CD4-positive, alpha-beta T cell treated with Interleukin-15 for 4 hours (primary cell): Measurements from ENCODE around the gene NR5A2.

Experiments
- DNase-seq: peaks from one replicate; pipeline ENCODE4 v3.0.0-alpha.2; 2020; ENCODE audit warnings: low spot score

NR5A2 gene

GRCh38 chr1:200027264-200027823 is at the start of gene NR5A2:
TSS of gene NR5A2 (plus strand) at chr1:200027710. CDS start at chr1:200027848, 138 bp downstream.
- no peak for DNase-seq

GRCh38 chr1:199978408-199978940 is 49.0 kb upstream of the NR5A2 start:
- no peak for DNase-seq

DNA sequence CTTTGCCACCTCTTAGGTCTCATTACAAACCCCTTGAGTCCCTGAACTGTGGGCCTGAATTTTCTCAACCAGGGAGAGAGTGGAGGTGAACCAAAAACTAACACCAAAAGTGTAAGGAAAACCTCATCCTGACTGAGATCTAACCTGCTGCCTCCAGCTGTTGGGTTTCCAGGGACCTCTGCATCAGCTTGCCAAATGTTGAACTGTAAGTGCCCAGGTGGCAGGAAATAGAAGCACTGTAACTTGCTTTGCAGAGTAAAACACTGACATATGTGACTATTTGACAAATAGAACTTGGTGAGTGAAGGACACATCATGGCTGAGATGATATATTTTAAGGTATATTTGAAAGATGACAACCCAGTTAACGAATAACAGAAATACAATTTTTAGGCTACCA is 48.4 kb upstream of the NR5A2 start:
- no peak for DNase-seq

GRCh38 chr1:199981584-199981983 is 45.9 kb upstream of the NR5A2 start:
- no peak for DNase-seq

DNA sequence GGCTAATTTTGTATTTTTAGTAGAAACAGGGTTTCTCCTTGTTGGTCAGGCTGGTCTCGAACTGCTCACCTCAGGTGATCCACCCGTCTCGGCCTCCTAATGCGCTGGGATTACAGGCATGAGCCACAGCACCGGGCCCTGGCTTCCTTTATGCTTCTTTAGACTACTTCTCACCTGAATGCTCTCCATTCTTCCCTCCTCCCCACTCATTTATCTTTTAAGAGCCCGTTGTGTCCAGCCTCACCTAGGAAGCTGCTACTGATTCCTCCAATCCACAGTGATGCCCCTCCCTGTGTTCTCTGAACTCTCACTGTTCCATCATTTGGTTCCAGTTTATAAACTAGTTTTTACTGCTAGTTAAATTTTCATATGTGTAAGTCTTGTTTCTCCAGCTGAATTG is 44.9 kb upstream of the NR5A2 start:
- no peak for DNase-seq

DNA sequence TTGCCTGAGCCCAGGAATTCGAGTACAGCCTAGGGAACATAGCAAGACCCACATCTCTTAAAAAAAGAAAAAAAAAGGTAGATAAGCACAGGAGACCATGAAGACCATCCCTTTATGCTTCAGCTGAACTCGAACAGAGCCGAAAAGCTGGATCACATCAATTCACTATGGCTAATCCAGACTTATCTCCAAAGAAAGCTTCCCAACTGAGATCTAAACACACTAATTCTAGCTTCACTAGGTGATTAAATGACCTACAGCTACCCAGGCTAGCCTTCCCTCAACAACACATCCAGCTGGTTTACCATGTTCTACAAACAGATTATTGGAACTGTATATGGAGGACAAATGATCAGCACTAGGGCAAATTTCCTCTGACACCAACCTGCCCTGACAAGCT is 44.0 kb upstream of the NR5A2 start:
- DNase-seq = no peak

GRCh38 chr1:199995096-199995685 is 32.3 kb upstream of the NR5A2 start:
- DNase-seq = no peak

- DNase-seq = no peak
Measured at GRCh38 chr1:200005165-200005564, 22.3 kb upstream of the NR5A2 start.

DNA sequence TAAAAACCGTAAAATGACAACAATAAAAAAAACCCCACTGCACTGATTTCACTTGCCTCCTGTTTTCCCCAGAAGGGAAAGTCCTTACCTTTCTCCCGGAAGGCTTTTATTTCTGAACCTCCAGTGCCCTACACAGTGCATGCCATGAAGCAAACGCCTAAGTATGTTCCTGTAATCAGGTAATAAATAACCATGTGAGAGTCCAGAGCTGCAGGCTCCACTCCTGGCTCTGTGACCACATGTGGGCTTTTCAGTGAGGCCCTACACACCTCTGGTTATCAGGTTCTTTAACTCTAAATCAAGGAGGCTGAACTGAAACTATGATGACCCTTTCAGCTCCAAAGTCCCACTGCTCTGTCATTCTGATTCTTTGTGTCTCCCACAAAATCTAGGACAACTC is 20.8 kb upstream of the NR5A2 start:
- no peak for DNase-seq

GRCh38 chr1:200015811-200016210 is 11.7 kb upstream of the NR5A2 start:
- no peak for DNase-seq

- no peak for DNase-seq
Measured at GRCh38 chr1:200021577-200022238, 5.8 kb upstream of the NR5A2 start.

- DNase-seq = no peak
Measured at GRCh38 chr1:200022239-200022804, 5.2 kb upstream of the NR5A2 start.

DNA sequence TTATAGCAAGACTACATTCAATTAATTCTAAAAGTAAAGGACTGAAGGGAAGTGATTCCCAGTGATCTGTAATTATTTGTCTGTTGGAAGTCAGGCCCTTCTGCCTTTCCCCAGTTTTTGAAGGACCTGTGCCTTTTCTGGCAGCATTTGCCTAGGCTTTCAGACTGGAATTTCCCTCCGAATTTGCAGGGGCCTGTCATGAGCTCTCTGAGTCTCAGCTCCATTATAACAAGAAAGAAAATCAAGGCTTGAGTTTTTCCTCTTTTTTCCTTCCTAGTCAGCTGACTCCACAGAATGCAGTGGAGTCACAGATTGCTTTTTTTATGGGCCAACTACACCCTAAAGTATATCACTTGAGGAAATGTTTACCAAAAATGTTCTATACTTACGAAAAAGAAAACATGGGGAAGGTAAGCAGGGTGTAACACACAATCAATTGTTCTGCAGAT is 1.1 kb downstream of the NR5A2 start:
- DNase-seq = no peak

- no peak for DNase-seq
Measured at GRCh38 chr1:200029035-200029821, 1.7 kb downstream of the NR5A2 start.

DNA sequence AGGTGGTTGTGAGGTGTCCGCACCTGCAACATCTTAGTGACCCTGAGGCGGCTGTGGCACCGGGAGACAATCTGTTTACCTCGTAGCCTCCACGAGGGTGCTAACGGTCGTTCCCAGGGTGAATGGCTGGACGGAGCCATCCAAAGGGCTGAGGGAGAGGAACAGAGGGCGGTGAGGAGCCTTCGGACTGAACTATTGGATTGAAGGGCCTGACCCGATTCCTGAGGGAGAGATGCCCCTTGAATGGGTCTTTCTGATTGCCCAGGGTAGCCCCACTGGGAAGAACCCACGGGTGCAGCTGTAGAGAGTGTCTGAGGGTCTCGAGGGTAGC is 2.3 kb downstream of the NR5A2 start:
- no peak for DNase-seq

GRCh38 chr1:200030791-200031190 is 3.3 kb downstream of the NR5A2 start:
- no peak for DNase-seq

DNA sequence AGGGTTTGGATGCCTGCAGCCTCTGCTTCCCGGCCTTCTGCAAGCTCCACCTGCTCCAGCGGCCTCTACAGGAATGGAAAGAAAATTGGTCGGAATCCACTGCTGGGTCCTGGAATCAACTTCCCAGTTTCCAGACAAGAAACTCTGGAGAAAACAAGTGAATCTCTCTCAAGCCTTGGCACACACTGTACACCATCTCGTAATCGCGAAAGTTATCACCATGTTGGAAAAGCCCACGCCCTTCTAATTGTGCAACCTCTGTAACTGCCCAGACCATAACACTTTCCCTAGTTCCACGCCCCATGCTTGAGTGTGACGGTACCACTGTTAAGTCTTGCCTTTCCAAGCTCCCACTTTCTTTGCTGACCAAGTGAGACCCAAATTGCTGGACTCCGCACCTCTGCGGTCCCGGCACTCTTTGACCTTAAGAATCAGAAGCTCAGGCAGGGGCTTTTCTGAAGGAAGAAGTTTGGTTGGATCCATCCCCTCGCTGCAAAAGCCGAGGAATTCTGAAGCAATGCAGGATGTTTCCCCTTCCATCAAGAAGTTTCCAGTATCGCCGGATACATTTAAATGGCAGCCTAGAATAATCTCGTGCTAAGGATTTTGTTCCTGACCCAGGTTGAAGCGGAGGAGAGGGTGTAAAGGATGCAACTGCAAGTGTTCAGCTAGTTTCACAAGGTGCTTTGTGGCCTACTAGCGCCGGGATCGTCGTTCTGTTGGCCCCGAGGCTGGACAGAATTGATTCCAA is 6.2 kb downstream of the NR5A2 start:
- DNase-seq = no peak

- no peak for DNase-seq
Measured at GRCh38 chr1:200034262-200034557, 6.7 kb downstream of the NR5A2 start.

DNA sequence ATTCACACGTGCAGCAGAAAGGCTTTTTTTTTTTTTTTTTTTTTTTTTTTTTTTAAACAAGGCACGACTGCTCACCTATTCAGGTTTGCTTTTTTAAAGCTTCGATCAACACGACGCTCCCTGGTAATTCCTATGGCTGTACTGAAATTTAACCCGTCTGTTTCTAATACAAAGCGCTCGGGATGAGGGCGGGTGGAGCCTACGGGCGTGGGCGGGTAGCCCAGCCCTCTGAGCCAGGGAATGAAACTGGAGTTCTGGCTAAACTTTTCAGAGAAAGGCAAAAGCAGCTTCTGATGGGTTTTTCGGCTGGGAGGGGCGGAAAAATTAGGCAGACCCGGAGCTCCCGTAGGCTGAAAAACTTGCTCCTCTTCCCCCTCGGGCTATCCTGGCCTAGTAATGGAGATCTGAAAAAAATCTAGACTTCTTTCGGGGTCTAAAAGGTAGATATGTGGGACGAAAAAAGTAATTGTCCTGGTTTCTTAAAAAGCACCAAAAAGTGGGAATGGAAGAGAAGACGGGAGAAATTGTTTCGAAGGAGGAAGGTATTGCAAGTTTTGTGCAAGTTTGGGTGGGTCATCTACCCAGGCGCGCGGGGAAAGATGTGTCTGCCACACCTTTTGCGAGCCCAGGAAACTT is 7.4 kb downstream of the NR5A2 start:
- DNase-seq = no peak

GRCh38 chr1:200035397-200035955 is 8.0 kb downstream of the NR5A2 start:
- DNase-seq = no peak
